WTC11 (cell line): Measurements from ENCODE around the gene CCDC71L. TPM values are rescaled to one million over a fixed set of nuclear protein-coding genes. Genes with fewer than 3 reads are reported as not detected.

Source experiments
- ATAC-seq: fragments of 200-7000 bp; cut with Tn5 transposase; 2 replicates; pipeline ENCODE4 v1.10.0; 2021; ENCODE audit warnings: mild to moderate bottlenecking, moderate library complexity
- CTCF ChIA-PET: fragments of 300-600 bp; sonication (Branson Sonifier 250); formaldehyde crosslinking; loops from one replicate; lab custom pipeline; 2021; ENCODE audit warnings: antibody characterized with exemption; lab: Charles Lee
- POLR2A ChIA-PET: fragments of 350-600 bp; sonication (Branson Sonifier 250); formaldehyde crosslinking; loops from one replicate; lab custom pipeline; 2021; ENCODE audit warnings: antibody characterized with exemption; lab: Charles Lee
- DNase-seq: peaks from one replicate; pipeline ENCODE4 v3.0.0; 2021; ENCODE audit warnings: low spot score
- H3K27ac Mint-ChIP-seq: 2 replicates; pipeline ENCODE4 v1.8.0; 2021; ENCODE audit warnings: mixed read lengths
- H3K27me3 Mint-ChIP-seq: 2 replicates; pipeline ENCODE4 v1.8.0; 2021; ENCODE audit warnings: low read depth, mild to moderate bottlenecking, moderate library complexity, mixed read lengths
- H3K36me3 Mint-ChIP-seq: 2 replicates; pipeline ENCODE4 v1.8.0; 2021; ENCODE audit warnings: mixed read lengths
- H3K4me1 Mint-ChIP-seq: 2 replicates; pipeline ENCODE4 v1.8.0; 2022; ENCODE audit warnings: mixed read lengths
- H3K4me3 Mint-ChIP-seq: 2 replicates; pipeline ENCODE4 v1.8.0; 2021; ENCODE audit warnings: mild to moderate bottlenecking, moderate library complexity, mixed read lengths
- H3K9me3 Mint-ChIP-seq: 2 replicates; pipeline ENCODE4 v1.8.0; 2021; ENCODE audit warnings: mixed read lengths
- AFF4 ChIP-seq: sonication (generic); formaldehyde crosslinking; IDR thresholded peaks from 2 replicates; pipeline ENCODE4 v1.8.1; 2023; ENCODE audit warnings: mild to moderate bottlenecking, missing genetic modification reagents, borderline replicate concordance
- ATF1 ChIP-seq: sonication (generic); formaldehyde crosslinking; IDR thresholded peaks from 2 replicates; pipeline ENCODE4 v1.8.1; 2023; ENCODE audit warnings: mild to moderate bottlenecking, moderate library complexity, missing genetic modification reagents
- ATF6 ChIP-seq: sonication (generic); formaldehyde crosslinking; IDR thresholded peaks from 2 replicates; pipeline ENCODE4 v1.8.1; 2023; ENCODE audit warnings: mild to moderate bottlenecking, missing genetic modification reagents
- CBFB ChIP-seq: sonication (generic); formaldehyde crosslinking; IDR thresholded peaks from 2 replicates; pipeline ENCODE4 v1.8.1; 2022; ENCODE audit warnings: mild to moderate bottlenecking, low read depth, missing genetic modification reagents
- CTCF ChIP-seq: fragments of 200-600 bp; IDR thresholded peaks from 2 replicates; pipeline ENCODE4 v1.8.0; 2022; ENCODE audit warnings: antibody characterized with exemption
- EMX1 ChIP-seq: fragments of 250-450 bp; sonication (Bioruptor Pico); IDR thresholded peaks from 2 replicates; pipeline ENCODE4 v1.8.0; 2021; ENCODE audit warnings: mild to moderate bottlenecking
- ESRRA ChIP-seq: sonication (generic); formaldehyde crosslinking; IDR thresholded peaks from 2 replicates; pipeline ENCODE4 v1.8.1; 2022; ENCODE audit warnings: mild to moderate bottlenecking, missing genetic modification reagents, borderline replicate concordance
- FOXJ3 ChIP-seq: sonication (generic); formaldehyde crosslinking; IDR thresholded peaks from 2 replicates; pipeline ENCODE4 v1.9.0; 2021; ENCODE audit warnings: missing genetic modification reagents, mild to moderate bottlenecking, borderline replicate concordance
- FOXK1 ChIP-seq: sonication (generic); formaldehyde crosslinking; IDR thresholded peaks from 2 replicates; pipeline ENCODE4 v1.8.0; 2022; ENCODE audit warnings: mild to moderate bottlenecking, moderate library complexity, missing genetic modification reagents
- MAX ChIP-seq: sonication (generic); formaldehyde crosslinking; IDR thresholded peaks from 2 replicates; pipeline ENCODE4 v1.8.0; 2022; ENCODE audit warnings: mild to moderate bottlenecking, missing genetic modification reagents
- NFATC4 ChIP-seq: fragments of 250-450 bp; sonication (Bioruptor Pico); IDR thresholded peaks from 2 replicates; pipeline ENCODE4 v1.9.0; 2021; ENCODE audit warnings: mild to moderate bottlenecking
- NR2C2 ChIP-seq: sonication (generic); formaldehyde crosslinking; IDR thresholded peaks from 2 replicates; pipeline ENCODE4 v1.8.0; 2022; ENCODE audit warnings: mild to moderate bottlenecking, missing genetic modification reagents
- NR3C1 ChIP-seq: sonication (generic); formaldehyde crosslinking; conservative IDR thresholded peaks from 2 replicates; pipeline ENCODE4 v1.8.1; 2023; ENCODE audit warnings: low read depth, mild to moderate bottlenecking, missing genetic modification reagents
- SOX15 ChIP-seq: fragments of 250-450 bp; sonication (Bioruptor Pico); IDR thresholded peaks from 2 replicates; pipeline ENCODE4 v1.9.0; 2021; ENCODE audit warnings: mild to moderate bottlenecking
- TCF7 ChIP-seq: sonication (generic); formaldehyde crosslinking; IDR thresholded peaks from 2 replicates; pipeline ENCODE4 v1.8.0; 2022; ENCODE audit warnings: mild to moderate bottlenecking, low read depth, missing genetic modification reagents, moderate library complexity
- TEAD1 ChIP-seq: sonication (generic); formaldehyde crosslinking; IDR thresholded peaks from 2 replicates; pipeline ENCODE4 v1.8.0; 2022; ENCODE audit warnings: mild to moderate bottlenecking, missing genetic modification reagents
- ZNF138 ChIP-seq: sonication (generic); formaldehyde crosslinking; conservative IDR thresholded peaks from 2 replicates; pipeline ENCODE4 v1.8.1; 2022; ENCODE audit warnings: mild to moderate bottlenecking, moderate library complexity, missing genetic modification reagents
- ZNF219 ChIP-seq: sonication (generic); formaldehyde crosslinking; IDR thresholded peaks from 2 replicates; pipeline ENCODE4 v1.8.0; 2023; ENCODE audit warnings: missing genetic modification reagents, mild to moderate bottlenecking, borderline replicate concordance
- ZNF263 ChIP-seq: sonication (generic); formaldehyde crosslinking; IDR thresholded peaks from 2 replicates; pipeline ENCODE4 v1.8.1; 2022; ENCODE audit warnings: low read depth, mild to moderate bottlenecking, moderate library complexity, missing genetic modification reagents
- ZNF281 ChIP-seq: sonication (generic); formaldehyde crosslinking; IDR thresholded peaks from 2 replicates; pipeline ENCODE4 v1.8.0; 2023; ENCODE audit warnings: mild to moderate bottlenecking, missing genetic modification reagents
- total RNA-seq: library from RNA; stranded (reverse); gene quantifications from 3 replicates; pipeline ENCODE4 v1.2.3, GENCODE V29; 2021
- TF ChIP-seq, protein P1 (sequence below): fragments of 250-450 bp; sonication (Bioruptor Pico); IDR thresholded peaks from 2 replicates; pipeline ENCODE4 v1.9.0; 2021; ENCODE audit warnings: mild to moderate bottlenecking

Gene CCDC71L
- total RNA-seq, 1 experiment from 2014 or later: 21.5 TPM

DNA sequence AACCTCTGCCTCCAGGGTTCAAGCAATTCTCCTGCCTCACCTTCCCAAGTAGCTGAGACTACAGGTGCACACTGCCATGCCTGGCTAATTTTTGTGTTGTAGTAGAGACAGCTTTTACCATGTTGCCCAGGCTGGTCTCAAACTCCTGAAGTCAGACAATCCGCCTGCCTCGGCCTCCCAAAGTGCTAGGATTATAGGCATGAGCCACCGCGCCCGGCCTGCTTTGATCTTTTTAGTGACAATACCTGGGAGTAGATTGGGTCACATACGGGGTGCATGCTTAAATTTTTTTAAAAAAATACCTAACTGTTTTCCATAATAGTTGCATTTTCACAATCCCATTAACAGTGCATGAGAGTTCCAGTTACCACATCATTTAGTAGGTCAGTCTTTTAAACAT lies 47.7 kb downstream of the CCDC71L start (continued):
- TF ChIP-seq ZNF281 (CRISPR knock-in tag) (no peak), ZNF219 (CRISPR knock-in tag) (no peak), TEAD1 (no peak), SOX15 (CRISPR knock-in tag) (no peak), MAX (CRISPR knock-in tag) (no peak)
- TF ChIP-seq, all 79 proteins: peak for 0

GRCh38 chr7:106612432-106612831 lies 48.5 kb downstream of the CCDC71L start:
- H3K9me3 Mint-ChIP-seq: peaks cover 20% of the 10 kb centered on the region
- no peak overlapping the region for H3K27ac Mint-ChIP-seq
- peaks cover 7% of the 10 kb centered on the region for H3K36me3 Mint-ChIP-seq
- no peak for ATAC-seq
- TF ChIP-seq ZNF138 (CRISPR knock-in tag): no peak
- no peak for TF ChIP-seq CTCF
- no peak for TF ChIP-seq ATF6 (CRISPR knock-in tag)
- no peak for TF ChIP-seq TCF7 (CRISPR knock-in tag)
- no peak for TF ChIP-seq ESRRA (CRISPR knock-in tag)
- TF ChIP-seq, all 79 proteins: peak for 0
- no peak for DNase-seq
- POLR2A ChIA-PET: no interaction called here
- Mint-ChIP-seq H3K4me1 (peaks cover 9% of the 10 kb centered on the region), H3K27me3 (no peaks in the 10 kb centered on the region; the same call in 1 of the 2 replicates), H3K4me3 (no peak overlapping the region)
- CTCF ChIA-PET: no interaction called here

- H3K4me3 Mint-ChIP-seq: no peak overlapping the region
- no peak for ATAC-seq
- H3K27ac Mint-ChIP-seq: no peak overlapping the region
- peaks cover 9% of the 10 kb centered on the region for H3K4me1 Mint-ChIP-seq
- DNase-seq: no peak
- ChIA-PET CTCF (no interaction called here), POLR2A (no interaction called here)
- no peaks in the 10 kb centered on the region; the same call in 1 of the 2 replicates for H3K27me3 Mint-ChIP-seq
- peaks cover 20% of the 10 kb centered on the region for H3K9me3 Mint-ChIP-seq
- H3K36me3 Mint-ChIP-seq: peaks cover 7% of the 10 kb centered on the region
- no peak for TF ChIP-seq CBFB (CRISPR knock-in tag)
- no peak for TF ChIP-seq AFF4 (CRISPR knock-in tag)
- no peak for TF ChIP-seq ZNF263 (CRISPR knock-in tag)
- TF ChIP-seq, protein P1, sequence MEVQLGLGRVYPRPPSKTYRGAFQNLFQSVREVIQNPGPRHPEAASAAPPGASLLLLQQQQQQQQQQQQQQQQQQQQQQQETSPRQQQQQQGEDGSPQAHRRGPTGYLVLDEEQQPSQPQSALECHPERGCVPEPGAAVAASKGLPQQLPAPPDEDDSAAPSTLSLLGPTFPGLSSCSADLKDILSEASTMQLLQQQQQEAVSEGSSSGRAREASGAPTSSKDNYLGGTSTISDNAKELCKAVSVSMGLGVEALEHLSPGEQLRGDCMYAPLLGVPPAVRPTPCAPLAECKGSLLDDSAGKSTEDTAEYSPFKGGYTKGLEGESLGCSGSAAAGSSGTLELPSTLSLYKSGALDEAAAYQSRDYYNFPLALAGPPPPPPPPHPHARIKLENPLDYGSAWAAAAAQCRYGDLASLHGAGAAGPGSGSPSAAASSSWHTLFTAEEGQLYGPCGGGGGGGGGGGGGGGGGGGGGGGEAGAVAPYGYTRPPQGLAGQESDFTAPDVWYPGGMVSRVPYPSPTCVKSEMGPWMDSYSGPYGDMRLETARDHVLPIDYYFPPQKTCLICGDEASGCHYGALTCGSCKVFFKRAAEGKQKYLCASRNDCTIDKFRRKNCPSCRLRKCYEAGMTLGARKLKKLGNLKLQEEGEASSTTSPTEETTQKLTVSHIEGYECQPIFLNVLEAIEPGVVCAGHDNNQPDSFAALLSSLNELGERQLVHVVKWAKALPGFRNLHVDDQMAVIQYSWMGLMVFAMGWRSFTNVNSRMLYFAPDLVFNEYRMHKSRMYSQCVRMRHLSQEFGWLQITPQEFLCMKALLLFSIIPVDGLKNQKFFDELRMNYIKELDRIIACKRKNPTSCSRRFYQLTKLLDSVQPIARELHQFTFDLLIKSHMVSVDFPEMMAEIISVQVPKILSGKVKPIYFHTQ (CRISPR knock-in tag): no peak
- no peak for TF ChIP-seq NR2C2 (CRISPR knock-in tag)
- no peak for TF ChIP-seq NR3C1
- no peak for TF ChIP-seq NFATC4 (CRISPR knock-in tag)
- TF ChIP-seq FOXJ3 (CRISPR knock-in tag): no peak
- TF ChIP-seq ATF1 (CRISPR knock-in tag): no peak
- TF ChIP-seq ZNF138 (CRISPR knock-in tag): no peak
- TF ChIP-seq FOXK1 (CRISPR knock-in tag): no peak
- no peak for TF ChIP-seq EMX1
Observed at GRCh38 chr7:106611911-106612310, 49.0 kb downstream of the CCDC71L start.
